Activated naive CD4-positive, alpha-beta T cell treated with anti-CD3 and anti-CD28 coated beads, Interleukin-2, amount 10 ng/mL, durations not matched to agents 5 hours and 36 hours (primary cell): Measurements from ENCODE around the gene HSPA1L. TPM values are rescaled to one million over a fixed set of nuclear protein-coding genes. Genes with fewer than 3 reads are reported as not detected.

Source experiments
- total RNA-seq, 2 experiments: library from RNA; stranded (reverse); gene quantifications; one replicate each; pipeline ENCODE4 v1.2.3, GENCODE V29; 2021

The HSPA1L gene
- total RNA-seq: 1 to 10 TPM; 3.7 to 3.8 TPM

GRCh38 chr6:31815025-31815838, at the start of gene HSPA1L, which contains the start of gene HSPA1A:
Gene HSPA1L (minus strand): TSS chr6:31815283. CDS start chr6:31811972, 3,311 bp downstream.
Gene HSPA1A (plus strand): TSS chr6:31815543. CDS start chr6:31815757, 214 bp downstream.

GRCh38 chr6:31862344-31863235, 47.5 kb upstream of the HSPA1L start, which contains the start of gene NEU1:
Gene NEU1 (minus strand): TSS chr6:31862821. CDS start chr6:31862776, 45 bp downstream.

GRCh38 chr6:31827286-31828079, 12.4 kb upstream of the HSPA1L start, which contains the start of gene HSPA1B:
Gene HSPA1B (plus strand): TSS chr6:31827738. CDS start chr6:31827951, 213 bp downstream.

GRCh38 chr6:31806470-31807272, 8.4 kb downstream of the HSPA1L start, which contains the start of gene LSM2:
Gene LSM2 (minus strand): TSS chr6:31806966. CDS start chr6:31806757, 209 bp downstream.

GRCh38 chr6:31795616-31796298, 19.3 kb downstream of the HSPA1L start, which contains the start of gene VARS1:
Gene VARS1 (minus strand): TSS chr6:31795752. CDS start chr6:31795217, 535 bp downstream.

GRCh38 chr6:31776989-31777666, 38.0 kb downstream of the HSPA1L start, which contains the start of gene VWA7:
Gene VWA7 (minus strand): TSS chr6:31777328. CDS start chr6:31776779, 549 bp downstream.

GRCh38 chr6:31762356-31762755, 52.7 kb downstream of the HSPA1L start, which contains the start of gene SAPCD1:
Gene SAPCD1 (plus strand): TSS chr6:31762656. CDS start chr6:31763055, 399 bp downstream.

Other genes starting within 250 kb of the HSPA1L start
- gene LTA, start 243.0 kb downstream of the HSPA1L start, total RNA-seq: 10 to 100 TPM; 29.6 TPM
- 10 to 100 TPM; 51.3 to 53.4 TPM for gene TNF, start 239.7 kb downstream of the HSPA1L start, total RNA-seq
- 1,000 to 10,000 TPM; 1,438 to 1,452 TPM for gene LTB, start 232.9 kb downstream of the HSPA1L start, total RNA-seq
- 10 to 100 TPM; 67.8 to 71.0 TPM for gene LST1, start 229.0 kb downstream of the HSPA1L start, total RNA-seq
- gene NCR3, start 222.3 kb downstream of the HSPA1L start, total RNA-seq: 10 to 100 TPM; 27.6 to 28.8 TPM
- gene AIF1, start 200.0 kb downstream of the HSPA1L start, total RNA-seq: 10 to 100 TPM; 45.4 to 46.1 TPM
- gene PRRC2A, start 194.6 kb downstream of the HSPA1L start, total RNA-seq: 100 to 1,000 TPM; 210 to 211 TPM
- gene BAG6, start 162.6 kb downstream of the HSPA1L start, total RNA-seq: 100 to 1,000 TPM; 278 to 280 TPM
- 1 to 10 TPM; 3.8 to 3.9 TPM for gene APOM, start 159.4 kb downstream of the HSPA1L start, total RNA-seq
- 10 to 100 TPM; 23.6 to 24.2 TPM for gene C6orf47, start 154.5 kb downstream of the HSPA1L start, total RNA-seq
- gene GPANK1, start 150.3 kb downstream of the HSPA1L start, total RNA-seq: 10 to 100 TPM; 26.4 to 29.1 TPM
- gene CSNK2B, start 149.2 kb downstream of the HSPA1L start, total RNA-seq: 100 to 1,000 TPM; 181 to 195 TPM
- gene LY6G5B, start 145.3 kb downstream of the HSPA1L start, total RNA-seq: 10 to 100 TPM; 20.3 to 23.5 TPM
- 1 to 10 TPM; 1.8 to 2.2 TPM for gene LY6G5C, start 134.2 kb downstream of the HSPA1L start, total RNA-seq
- 10 to 100 TPM; 50.4 to 54.9 TPM for gene ABHD16A, start 112.0 kb downstream of the HSPA1L start, total RNA-seq
- gene LY6G6F, start 108.4 kb downstream of the HSPA1L start, total RNA-seq: not detected
- not detected for gene LY6G6D, start 99.9 kb downstream of the HSPA1L start, total RNA-seq
- not detected for gene LY6G6C, start 93.5 kb downstream of the HSPA1L start, total RNA-seq
- gene MPIG6B, start 91.9 kb downstream of the HSPA1L start, total RNA-seq: under 1 TPM; 0.22 to 0.43 TPM
- 10 to 100 TPM; 18.1 to 18.9 TPM for gene DDAH2, start 86.0 kb downstream of the HSPA1L start, total RNA-seq
- 100 to 1,000 TPM; 534 to 538 TPM for gene CLIC1, start 78.8 kb downstream of the HSPA1L start, total RNA-seq
- gene MSH5, start 75.3 kb downstream of the HSPA1L start, total RNA-seq: 10 to 100 TPM; 47.4 to 47.7 TPM
- 10 to 100 TPM; 11.3 to 12.0 TPM for gene SAPCD1, start 52.6 kb downstream of the HSPA1L start, total RNA-seq
- 1 to 10 TPM; 3.8 to 3.9 TPM for gene VWA7, start 38.0 kb downstream of the HSPA1L start, total RNA-seq
- 10 to 100 TPM; 74.6 to 79.2 TPM for gene VARS1, start 19.5 kb downstream of the HSPA1L start, total RNA-seq
- 10 to 100 TPM; 72.5 to 75.6 TPM for gene LSM2, start 8.3 kb downstream of the HSPA1L start, total RNA-seq
- gene HSPA1A, start 260 bp upstream of the HSPA1L start, total RNA-seq: 10 to 100 TPM; 75.8 to 83.8 TPM
- gene HSPA1B, start 12.5 kb upstream of the HSPA1L start, total RNA-seq: 10 to 100 TPM; 35.5 to 35.9 TPM
- gene NEU1, start 47.5 kb upstream of the HSPA1L start, total RNA-seq: 10 to 100 TPM; 23.4 to 23.7 TPM
- not detected for gene SLC44A4, start 63.7 kb upstream of the HSPA1L start, total RNA-seq
- 10 to 100 TPM; 60.9 to 61.4 TPM for gene EHMT2, start 82.4 kb upstream of the HSPA1L start, total RNA-seq
- gene ZBTB12, start 86.8 kb upstream of the HSPA1L start, total RNA-seq: 1 to 10 TPM; 1.5 to 2.4 TPM
- under 1 TPM; 0.51 to 0.93 TPM for gene C2, start 112.4 kb upstream of the HSPA1L start, total RNA-seq
- gene CFB, start 130.8 kb upstream of the HSPA1L start, total RNA-seq: not detected
- gene NELFE, start 143.7 kb upstream of the HSPA1L start, total RNA-seq: 10 to 100 TPM; 60.9 to 61.7 TPM
- 10 to 100 TPM; 71.6 to 77.8 TPM for gene SKIC2, start 143.9 kb upstream of the HSPA1L start, total RNA-seq
- gene DXO, start 156.9 kb upstream of the HSPA1L start, total RNA-seq: 10 to 100 TPM; 17.1 to 17.9 TPM
- 1 to 10 TPM; 4.2 to 6.2 TPM for gene C4A, start 166.8 kb upstream of the HSPA1L start, total RNA-seq
- gene C4B, start 199.5 kb upstream of the HSPA1L start, total RNA-seq: 1 to 10 TPM; 3.4 to 3.5 TPM
- not detected for gene CYP21A2, start 223.1 kb upstream of the HSPA1L start, total RNA-seq